ENCODE results near the gene COL24A1.

Gene COL24A1

GRCh38 chr1:86155051-86155806 is 1.3 kb downstream of the COL24A1 start:
- no peaks in the 10 kb centered on the region for H3K9me3 ChIP-seq (ENCODE audit: control insufficient read depth, low read length)

GRCh38 chr1:86154571-86155050 is 2.0 kb downstream of the COL24A1 start:
- H3K4me1 ChIP-seq: no peaks in the 10 kb centered on the region
- H3K4me3 ChIP-seq (ENCODE audit: low read depth, low read length): no peak overlapping the region
- no peak overlapping the region for H3K27ac ChIP-seq
- H2AFZ ChIP-seq: no peak overlapping the region
- no peaks in the 10 kb centered on the region for H3K79me2 ChIP-seq
- no peak overlapping the region for H3K4me2 ChIP-seq (ENCODE audit: low read length)
- H3K36me3 ChIP-seq (ENCODE audit: control insufficient read depth, insufficient read depth, low read length): no peaks in the 10 kb centered on the region
- no peak for TF ChIP-seq CTCF (IDR thresholded peaks at IDR 0.05)
- H3K9ac ChIP-seq: no peak overlapping the region
- no peaks in the 10 kb centered on the region for H3K27me3 ChIP-seq (ENCODE audit: control insufficient read depth, insufficient read depth, low read length)
- H3K9me3 ChIP-seq (ENCODE audit: control insufficient read depth, low read length): no peaks in the 10 kb centered on the region

More at GRCh38 chr1:86155051-86155806, 1.3 kb downstream of the COL24A1 start:
- H3K36me3 ChIP-seq (ENCODE audit: control insufficient read depth, insufficient read depth, low read length): no peaks in the 10 kb centered on the region
- H3K27ac ChIP-seq: no peak overlapping the region
- H3K4me1 ChIP-seq: no peaks in the 10 kb centered on the region
- H2AFZ ChIP-seq: no peak overlapping the region
- H3K79me2 ChIP-seq: no peaks in the 10 kb centered on the region
- H3K27me3 ChIP-seq (ENCODE audit: control insufficient read depth, insufficient read depth, low read length): no peaks in the 10 kb centered on the region
- peak overlapping the region; percentile 79 for H3K4me2 ChIP-seq (ENCODE audit: low read length)
- H3K4me3 ChIP-seq (ENCODE audit: low read depth, low read length): peak overlapping the region; percentile 54
- no peak for TF ChIP-seq CTCF (IDR thresholded peaks at IDR 0.05)
- H3K9ac ChIP-seq: no peak overlapping the region

- Histone ChIP-seq H3K9ac (no peak overlapping the region), H3K79me2 (no peaks in the 10 kb centered on the region), H2AFZ (no peak overlapping the region), H3K4me3 (ENCODE audit: low read depth, low read length) (no peak overlapping the region), H3K4me2 (ENCODE audit: low read length) (no peak overlapping the region), H3K4me1 (no peaks in the 10 kb centered on the region), H3K27me3 (ENCODE audit: control insufficient read depth, insufficient read depth, low read length) (no peaks in the 10 kb centered on the region), H3K9me3 (ENCODE audit: control insufficient read depth, low read length) (no peaks in the 10 kb centered on the region), H3K36me3 (ENCODE audit: control insufficient read depth, insufficient read depth, low read length) (no peaks in the 10 kb centered on the region), H3K27ac (no peak overlapping the region)
- TF ChIP-seq CTCF (IDR thresholded peaks at IDR 0.05): no peak
Observed at GRCh38 chr1:86153836-86154235, 2.7 kb downstream of the COL24A1 start.

- H3K79me2 ChIP-seq: no peaks in the 10 kb centered on the region
- H3K4me2 ChIP-seq (ENCODE audit: low read length): no peak overlapping the region
- H3K4me3 ChIP-seq (ENCODE audit: low read depth, low read length): no peak overlapping the region
- no peaks in the 10 kb centered on the region for H3K36me3 ChIP-seq (ENCODE audit: control insufficient read depth, insufficient read depth, low read length)
- H3K9ac ChIP-seq: no peak overlapping the region
- H2AFZ ChIP-seq: no peak overlapping the region
- no peak overlapping the region for H3K27ac ChIP-seq
- H3K4me1 ChIP-seq: no peaks in the 10 kb centered on the region
- H3K9me3 ChIP-seq (ENCODE audit: control insufficient read depth, low read length): no peaks in the 10 kb centered on the region
- TF ChIP-seq CTCF (IDR thresholded peaks at IDR 0.05): no peak
- no peaks in the 10 kb centered on the region for H3K27me3 ChIP-seq (ENCODE audit: control insufficient read depth, insufficient read depth, low read length)
Observed at GRCh38 chr1:86152887-86153286, 3.7 kb downstream of the COL24A1 start.

GRCh38 chr1:86151427-86151826 is 5.1 kb downstream of the COL24A1 start:
- no peaks in the 10 kb centered on the region for H3K9me3 ChIP-seq (ENCODE audit: control insufficient read depth, low read length)
- no peak overlapping the region for H2AFZ ChIP-seq
- no peaks in the 10 kb centered on the region for H3K36me3 ChIP-seq (ENCODE audit: control insufficient read depth, insufficient read depth, low read length)
- no peak overlapping the region for H3K4me3 ChIP-seq (ENCODE audit: low read depth, low read length)
- no peak for TF ChIP-seq CTCF (IDR thresholded peaks at IDR 0.05)
- no peak overlapping the region for H3K4me2 ChIP-seq (ENCODE audit: low read length)
- H3K27ac ChIP-seq: no peak overlapping the region
- H3K79me2 ChIP-seq: no peaks in the 10 kb centered on the region
- H3K4me1 ChIP-seq: no peaks in the 10 kb centered on the region
- no peak overlapping the region for H3K9ac ChIP-seq
- H3K27me3 ChIP-seq (ENCODE audit: control insufficient read depth, insufficient read depth, low read length): no peaks in the 10 kb centered on the region
